HG02642 (cell line): ENCODE measurements around the gene PMFBP1.
"Not testable (repeated sequence)": the region's sequence is repeated elsewhere in the genome, so short reads cannot be mapped to it uniquely, and the experiment has no call there.

Source experiments
- ATAC-seq: cut with Tn5 transposase; IDR thresholded peaks from one replicate; pipeline ENCODE4 v1.9.1; 2021; ENCODE audit warnings: mild to moderate bottlenecking; ENCODE audit not compliant: unreplicated experiment, poor library complexity

PMFBP1 gene

GRCh38 chr16:72109300-72109699 lies 62.7 kb downstream of the PMFBP1 start:
- no peak for ATAC-seq

- no peak for ATAC-seq
Observed at GRCh38 chr16:72108353-72109102, 63.4 kb downstream of the PMFBP1 start.

GRCh38 chr16:72107371-72107770 lies 64.6 kb downstream of the PMFBP1 start:
- ATAC-seq, result no peak

- no peak for ATAC-seq
Observed at GRCh38 chr16:72105978-72106377, 66.0 kb downstream of the PMFBP1 start.

- ATAC-seq, result no peak
Observed at GRCh38 chr16:72104905-72105304, 67.0 kb downstream of the PMFBP1 start.

GRCh38 chr16:72101195-72101594 lies 70.8 kb downstream of the PMFBP1 start:
- ATAC-seq, result no peak

GRCh38 chr16:72099377-72099818 lies 72.6 kb downstream of the PMFBP1 start:
- ATAC-seq, result peak; percentile 85

GRCh38 chr16:72098936-72099335 lies 73.0 kb downstream of the PMFBP1 start:
- ATAC-seq, result no peak

- no peak for ATAC-seq
Observed at GRCh38 chr16:72094266-72094610, 77.7 kb downstream of the PMFBP1 start.

- peak; percentile 97 for ATAC-seq
Observed at GRCh38 chr16:72093448-72094265, 78.3 kb downstream of the PMFBP1 start, which contains the start of the genes DHX38 and TXNL4B. TSS of gene DHX38 (plus strand) at chr16:72093847. CDS start at chr16:72096158, 2,311 bp downstream. TSS of gene TXNL4B (minus strand) at chr16:72093620. CDS start at chr16:72090749, 2,871 bp downstream.

- ATAC-seq, result no peak
Observed at GRCh38 chr16:72092832-72093447, 79.0 kb downstream of the PMFBP1 start.

GRCh38 chr16:72091217-72091616 lies 80.7 kb downstream of the PMFBP1 start:
- ATAC-seq, result no peak

GRCh38 chr16:72085002-72085401 lies 87.0 kb downstream of the PMFBP1 start:
- no peak for ATAC-seq

GRCh38 chr16:72084445-72084844 lies 87.5 kb downstream of the PMFBP1 start:
- no peak for ATAC-seq

- ATAC-seq, result no peak
Observed at GRCh38 chr16:72083778-72084404, 88.1 kb downstream of the PMFBP1 start.

- not testable (repeated sequence) for ATAC-seq
Observed at GRCh38 chr16:72076991-72077706, 94.8 kb downstream of the PMFBP1 start.

- ATAC-seq, result not testable (repeated sequence)
Observed at GRCh38 chr16:72075067-72075466, 96.9 kb downstream of the PMFBP1 start.

GRCh38 chr16:72073560-72074230 lies 98.3 kb downstream of the PMFBP1 start:
- ATAC-seq, result no peak
